ENCODE data around the gene SRP9. TPM values are rescaled to one million over a fixed set of nuclear protein-coding genes. Genes with fewer than 3 reads are reported as not detected.
A peak's percentile ranks its signal among the peaks of the same experiment; 100 is the strongest.

SRP9 gene
- total RNA-seq, 1 donor from 2014 or later: 1,104 TPM

GRCh38 chr1:225767634-225768540 lies 9.7 kb upstream of the SRP9 start:
- peaks cover 25% of the 10 kb centered on the region for H3K4me1 ChIP-seq
- H3K4me2 ChIP-seq: no peak overlapping the region
- no peak for TF ChIP-seq EZH2 (IDR thresholded peaks at IDR 0.05)
- no peak for TF ChIP-seq EZH2phosphoT487 (IDR thresholded peaks at IDR 0.05)
- H3K4me3 ChIP-seq: no peak overlapping the region
- Mint-ChIP-seq H3K27me3 (ENCODE audit: insufficient read depth, low read depth) (peaks cover 9% of the 10 kb centered on the region), H3K4me1 (peaks cover 52% of the 10 kb centered on the region), H3K36me3 (no peaks in the 10 kb centered on the region), H3K27ac (peak overlapping the region; percentile 37), H3K4me3 (no peak overlapping the region), H3K9me3 (no peaks in the 10 kb centered on the region)
- no peaks in the 10 kb centered on the region for H4K20me1 ChIP-seq (ENCODE audit: low read depth)
- H2AFZ ChIP-seq (replicated peaks): no peak overlapping the region
- H3K27ac ChIP-seq: no peak overlapping the region
- no peaks in the 10 kb centered on the region for H3K27me3 ChIP-seq
- H3F3A ChIP-seq (ENCODE audit: low read depth): peaks cover 46% of the 10 kb centered on the region
- H3K9ac ChIP-seq: no peak overlapping the region
- DNase-seq (ENCODE audit: low spot score): no peak
- no peaks in the 10 kb centered on the region for H3K36me3 ChIP-seq
- no peaks in the 10 kb centered on the region for H3K79me2 ChIP-seq (ENCODE audit: low read depth)
- H3K9me3 ChIP-seq (ENCODE audit: low read depth): no peaks in the 10 kb centered on the region

- no peaks in the 10 kb centered on the region for H3K9me3 Mint-ChIP-seq
- H3K36me3 Mint-ChIP-seq: no peaks in the 10 kb centered on the region
- H3K4me3 ChIP-seq: no peak overlapping the region
- no peak overlapping the region for H2AFZ ChIP-seq (replicated peaks)
- peaks cover 17% of the 10 kb centered on the region for H3K4me1 ChIP-seq
- no peak overlapping the region for H3K27ac Mint-ChIP-seq
- TF ChIP-seq CTCF (IDR thresholded peaks at IDR 0.05) (no peak), EZH2 (IDR thresholded peaks at IDR 0.05) (no peak), EZH2phosphoT487 (IDR thresholded peaks at IDR 0.05) (no peak)
- peaks cover 44% of the 10 kb centered on the region for H3F3A ChIP-seq (ENCODE audit: low read depth)
- no peaks in the 10 kb centered on the region for H3K36me3 ChIP-seq
- peaks cover 4% of the 10 kb centered on the region for H3K27me3 Mint-ChIP-seq (ENCODE audit: insufficient read depth, low read depth)
- no peak for DNase-seq (ENCODE audit: low spot score)
- H3K9ac ChIP-seq: no peak overlapping the region
- H3K79me2 ChIP-seq (ENCODE audit: low read depth): no peaks in the 10 kb centered on the region
- H3K4me3 Mint-ChIP-seq: no peak overlapping the region
- no peaks in the 10 kb centered on the region for H4K20me1 ChIP-seq (ENCODE audit: low read depth)
- H3K27ac ChIP-seq: no peak overlapping the region
- H3K27me3 ChIP-seq: no peaks in the 10 kb centered on the region
- no peak overlapping the region for H3K4me2 ChIP-seq
- no peaks in the 10 kb centered on the region for H3K9me3 ChIP-seq (ENCODE audit: low read depth)
- peaks cover 51% of the 10 kb centered on the region for H3K4me1 Mint-ChIP-seq
Measured at GRCh38 chr1:225768662-225769426, 8.8 kb upstream of the SRP9 start.

GRCh38 chr1:225769687-225770086 lies 7.9 kb upstream of the SRP9 start:
- no peak overlapping the region for H3K4me3 Mint-ChIP-seq
- no peak overlapping the region for H3K4me2 ChIP-seq
- H3K79me2 ChIP-seq (ENCODE audit: low read depth): no peaks in the 10 kb centered on the region
- peaks cover 5% of the 10 kb centered on the region for H3K27me3 Mint-ChIP-seq (ENCODE audit: insufficient read depth, low read depth)
- H3K9ac ChIP-seq: no peak overlapping the region
- no peak overlapping the region for H3K27ac ChIP-seq
- H3K4me3 ChIP-seq: no peak overlapping the region
- H3K4me1 Mint-ChIP-seq: peaks cover 54% of the 10 kb centered on the region
- no peaks in the 10 kb centered on the region for H3K9me3 Mint-ChIP-seq
- no peak overlapping the region for H2AFZ ChIP-seq (replicated peaks)
- H3F3A ChIP-seq (ENCODE audit: low read depth): peaks cover 37% of the 10 kb centered on the region
- no peaks in the 10 kb centered on the region for H3K36me3 ChIP-seq
- TF ChIP-seq EZH2phosphoT487 (IDR thresholded peaks at IDR 0.05) (no peak), EZH2 (IDR thresholded peaks at IDR 0.05) (no peak), CTCF (IDR thresholded peaks at IDR 0.05) (no peak)
- no peaks in the 10 kb centered on the region for H3K36me3 Mint-ChIP-seq
- H4K20me1 ChIP-seq (ENCODE audit: low read depth): no peaks in the 10 kb centered on the region
- peak overlapping the region; percentile 60 for H3K27ac Mint-ChIP-seq
- no peaks in the 10 kb centered on the region for H3K9me3 ChIP-seq (ENCODE audit: low read depth)
- no peak for DNase-seq (ENCODE audit: low spot score)
- peaks cover 14% of the 10 kb centered on the region for H3K4me1 ChIP-seq
- no peaks in the 10 kb centered on the region for H3K27me3 ChIP-seq
